ENCODE measurements around the gene POLDIP2. TPM values are rescaled to one million over a fixed set of nuclear protein-coding genes. Genes with fewer than 3 reads are reported as not detected.
A peak's percentile ranks its signal among the peaks of the same experiment; 100 is the strongest.

The POLDIP2 gene
- total and polyA plus RNA-seq, 9 of the 15 experiments (the other 6 are each of a cell fraction or from before 2014, with no cell fraction given) = 22.0 to 137 (median 104) TPM

GRCh38 chr17:28318759-28319597 is 38.3 kb downstream of the POLDIP2 start, which contains the start of gene TMEM97 (continued):
- TF ChIP-seq ZNF175 (CRISPR knock-in tag; IDR thresholded peaks at IDR 0.05; ENCODE audit: low read depth) = no peak
- no peak; the same call in 1 of the 2 replicates for TF ChIP-seq JUND (IDR thresholded peaks at IDR 0.05; ENCODE audit: borderline replicate concordance, low read depth, low read length)
- no peak for TF ChIP-seq JUND (tag; IDR thresholded peaks at IDR 0.05; ENCODE audit: borderline replicate concordance, low read depth, low read length)
- no peak for TF ChIP-seq PURB (CRISPR knock-in tag; IDR thresholded peaks at IDR 0.05; ENCODE audit: low read depth)
- TF ChIP-seq ELK1 (CRISPR knock-in tag; IDR thresholded peaks at IDR 0.05) = no peak
- no peak for TF ChIP-seq PHB (CRISPR knock-in tag; IDR thresholded peaks at IDR 0.05)
- TF ChIP-seq RBM15 (IDR thresholded peaks at IDR 0.05; ENCODE audit: insufficient read depth, low read length) = no peak
- TF ChIP-seq POLR2AphosphoS5 (IDR thresholded peaks at IDR 0.05; ENCODE audit: control insufficient read depth, insufficient read depth, low read depth, low read length) = peak; percentile 51; the same call in 1 of the 2 replicates
- TF ChIP-seq MTA3 (IDR thresholded peaks at IDR 0.05; ENCODE audit: borderline replicate concordance) = peak; percentile 93; the same call in 1 of the 2 replicates
- peak; percentile 94 for TF ChIP-seq MGA (IDR thresholded peaks at IDR 0.05)
- no peak for TF ChIP-seq NR2F6 (CRISPR knock-in tag; IDR thresholded peaks at IDR 0.05)
- no peak for TF ChIP-seq NFIX (CRISPR knock-in tag; IDR thresholded peaks at IDR 0.05; ENCODE audit: low read depth)
- no peak for TF ChIP-seq SRSF1 (IDR thresholded peaks at IDR 0.05; ENCODE audit: low read depth, low read length)
- no peak for TF ChIP-seq FOXK1 (CRISPR knock-in tag; IDR thresholded peaks at IDR 0.05; ENCODE audit: borderline replicate concordance)
- TF ChIP-seq FOXJ2 (tag; IDR thresholded peaks at IDR 0.05) = no peak

Measured in K562 (cell line).